Pancreas (tissue), 10 donors: ENCODE measurements around the gene PALM. TPM values are rescaled to one million over a fixed set of nuclear protein-coding genes. Genes with fewer than 3 reads are reported as not detected.

Source experiments
- ATAC-seq, 4 donors: fragments of 200-7000 bp; cut with Tn5 transposase; one replicate each; pipeline versions ENCODE4 v1.8.0 to v1.9.1; 2020; ENCODE audit warnings: mild to moderate bottlenecking in 4 of 4, moderate library complexity in 4 of 4
- DNase-seq, 6 donors: peaks; one replicate each; pipeline ENCODE4 v3.0.0-alpha.2; 2020
- FAIRE-seq: peaks from 2 replicates; lab custom pipeline; 2012; peaks lifted over from hg19 to GRCh38; lab: Jason Lieb, UNC
- H3K27ac ChIP-seq, 4 donors: fragments of 200-600 bp; sonication (generic); 1 replicate in 3 of 4; 2 replicates in 1 of 4; pipeline versions ENCODE4 v1.5.0 to v1.8.0; 2020
- H3K27me3 ChIP-seq, 4 donors: fragments of 200-600 bp; one replicate each; pipeline ENCODE4 v1.8.0; 2021
- H3K36me3 ChIP-seq, 3 donors: fragments of 200-600 bp; sonication (generic) in 1 of 3; one replicate each; pipeline versions ENCODE4 v1.5.0 to v1.8.0; 2020 to 2021
- H3K4me1 ChIP-seq, 3 donors: fragments of 200-600 bp; one replicate each; pipeline ENCODE4 v1.8.0; 2021
- H3K4me3 ChIP-seq, 4 donors: fragments of 200-600 bp; sonication (generic) in 2 of 4; one replicate each; pipeline versions ENCODE4 v1.5.0 to v1.8.0; 2020 to 2021
- H3K9me3 ChIP-seq, 4 donors: fragments of 200-600 bp; one replicate each; pipeline ENCODE4 v1.8.0; 2021
- WGBS, 2 donors: extraction: QIAGEN DNeasy Blood & Tissue Kit; methylation state at CpG; one replicate each; pipeline ENCODE4 v1.1.7; 2013; 5-methylcytosine and 5-hydroxymethylcytosine counted together
- intact Hi-C, 3 donors: fragments of 100-400 bp; cut with DNase I; formaldehyde crosslinking; loops; one replicate each; pipeline versions ENCODE4 v1.11.1 to v1.14.2; 2022
- polyA plus RNA-seq, 2 donors: library from polyadenylated mRNA; stranded (reverse); fragments of 200-250 nt; gene quantifications; one replicate each; pipeline ENCODE4 v1.2.3, GENCODE V29; 2013
- total RNA-seq, 6 donors: library from RNA; stranded (reverse); fragmentation: NEBNext Ultra II Directional in 4 of 6; extraction: Animal tissue kit (Norgen Biotek cat#: 25700) in 4 of 6; gene quantifications; one replicate each; pipeline versions ENCODE4 v1.2.1 to v1.2.4, GENCODE V29; 2021 to 2023
- TF ChIP-seq, protein P1 (sequence below), 4 donors: fragments of 200-600 bp; sonication (generic) in 3 of 4; IDR thresholded peaks; one replicate each; pipeline versions ENCODE4 v1.5.0 to v1.8.0; 2021; ENCODE audit warnings: antibody characterized with exemption in 4 of 4
- donor health status: healthy with polysubstance abuse.
- donor health status: DM: no; HTN: no; CAD: no; lungs with moderate emphysema.
- donor health status: DM: no; HTN: no; CAD: no.
- donor health status: control.
- donor health status: control.
- donor health status: Bipolar disorder and iron deficiency.
- donor health status: DM: yes; HTN: yes; CAD: no.
- donor health status: DM: no; HTN: no; CAD: no.
- donor health status: DM: no; HTN: no; CAD: no.
- donor health status: DM: yes; HTN: yes; CAD: no.

PALM gene
- total and polyA plus RNA-seq, 8 donors = 3.5 to 12.6 (median 6.2) TPM

DNA sequence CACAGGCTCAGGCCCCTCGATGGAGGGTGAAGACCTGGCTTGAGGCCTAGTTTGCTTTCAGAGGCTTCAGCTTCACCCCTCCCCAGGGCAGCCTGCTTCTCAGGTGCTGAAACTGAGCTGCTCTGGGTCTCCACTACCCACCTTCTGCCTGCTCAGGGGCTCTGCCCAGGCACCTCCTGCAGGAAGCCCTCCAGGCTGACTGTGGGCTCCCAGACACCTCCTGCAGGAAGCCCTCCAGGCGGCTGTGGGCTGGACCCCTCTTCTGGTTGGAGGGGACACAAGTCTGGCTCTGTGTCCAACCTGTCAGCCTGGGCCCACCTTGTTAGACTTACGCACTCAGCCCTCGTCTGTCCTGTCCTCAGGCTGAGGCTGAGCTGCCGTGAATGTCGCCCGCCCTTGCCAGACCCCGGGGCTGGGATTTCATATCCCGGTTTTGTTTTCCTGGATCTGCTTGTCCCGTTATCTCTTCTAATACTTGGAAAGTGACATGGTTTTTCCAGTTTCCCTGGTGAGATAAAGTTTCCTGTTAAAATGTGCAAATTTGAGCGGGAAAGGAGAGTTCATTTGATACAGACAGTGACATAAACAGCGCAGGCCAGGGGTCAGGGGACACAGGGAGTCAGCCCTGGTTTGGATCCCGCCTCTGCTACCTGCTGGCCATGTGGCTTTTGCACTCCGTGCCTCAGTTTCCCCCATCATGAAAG, 21.4 kb downstream of the PALM start:
- TF ChIP-seq, protein P1, sequence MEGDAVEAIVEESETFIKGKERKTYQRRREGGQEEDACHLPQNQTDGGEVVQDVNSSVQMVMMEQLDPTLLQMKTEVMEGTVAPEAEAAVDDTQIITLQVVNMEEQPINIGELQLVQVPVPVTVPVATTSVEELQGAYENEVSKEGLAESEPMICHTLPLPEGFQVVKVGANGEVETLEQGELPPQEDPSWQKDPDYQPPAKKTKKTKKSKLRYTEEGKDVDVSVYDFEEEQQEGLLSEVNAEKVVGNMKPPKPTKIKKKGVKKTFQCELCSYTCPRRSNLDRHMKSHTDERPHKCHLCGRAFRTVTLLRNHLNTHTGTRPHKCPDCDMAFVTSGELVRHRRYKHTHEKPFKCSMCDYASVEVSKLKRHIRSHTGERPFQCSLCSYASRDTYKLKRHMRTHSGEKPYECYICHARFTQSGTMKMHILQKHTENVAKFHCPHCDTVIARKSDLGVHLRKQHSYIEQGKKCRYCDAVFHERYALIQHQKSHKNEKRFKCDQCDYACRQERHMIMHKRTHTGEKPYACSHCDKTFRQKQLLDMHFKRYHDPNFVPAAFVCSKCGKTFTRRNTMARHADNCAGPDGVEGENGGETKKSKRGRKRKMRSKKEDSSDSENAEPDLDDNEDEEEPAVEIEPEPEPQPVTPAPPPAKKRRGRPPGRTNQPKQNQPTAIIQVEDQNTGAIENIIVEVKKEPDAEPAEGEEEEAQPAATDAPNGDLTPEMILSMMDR (IDR thresholded peaks at IDR 0.05) = no peak
- intact Hi-C loops = loop anchor here in 2 of 3 donors (5.0 to 10.0 kb wide), 2 partner anchors 63 to 65 kb away; partner anchors contain the start of gene RNF126 (in 1 of the 2)
- H3K4me3 ChIP-seq = no peak overlapping the region
- no peak for DNase-seq
- no peak for ATAC-seq
- WGBS, 2 donors = 45 to 62% methylated on average over 14 of the region's 14 CpGs
- H3K9me3 ChIP-seq = no peaks in the 10 kb centered on the region
- H3K4me1 ChIP-seq = no peaks in the 10 kb centered on the region
- no peaks in the 10 kb centered on the region for H3K36me3 ChIP-seq
- no peaks in the 10 kb centered on the region for H3K27me3 ChIP-seq
- FAIRE-seq = no peak
- H3K27ac ChIP-seq = no peak overlapping the region

DNA sequence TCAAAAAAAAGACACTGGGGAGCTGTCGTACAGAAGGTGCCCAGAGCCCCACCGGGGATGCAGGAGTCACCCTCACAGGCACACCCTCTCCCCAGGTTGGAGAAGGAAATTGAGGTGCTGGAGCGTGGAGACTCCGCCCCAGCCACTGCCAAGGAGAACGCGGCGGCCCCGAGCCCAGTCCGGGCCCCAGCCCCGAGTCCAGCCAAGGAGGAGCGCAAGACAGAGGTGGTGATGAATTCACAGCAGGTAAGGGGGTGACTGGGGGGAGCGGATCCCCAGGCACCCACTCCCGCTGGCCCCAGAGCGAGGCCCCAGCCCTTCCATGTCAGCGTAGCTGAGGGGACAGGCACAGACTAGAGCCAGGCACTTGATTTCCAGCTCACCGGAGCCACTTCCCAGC, 22.3 kb downstream of the PALM start:
- TF ChIP-seq, protein P1 (IDR thresholded peaks at IDR 0.05) = no peak
- no peak for ATAC-seq
- H3K27me3 ChIP-seq = no peaks in the 10 kb centered on the region
- no peaks in the 10 kb centered on the region for H3K9me3 ChIP-seq
- DNase-seq = no peak
- no peak overlapping the region for H3K27ac ChIP-seq
- no peaks in the 10 kb centered on the region for H3K4me1 ChIP-seq
- intact Hi-C loops = loop anchor here in 2 of 3 donors (5.0 to 10.0 kb wide), 2 partner anchors 64 to 66 kb away; partner anchors contain the start of gene RNF126 (in 1 of the 2)
- H3K36me3 ChIP-seq = no peaks in the 10 kb centered on the region
- whole genome bisulfite sequencing, 2 donors = 80 to 94% methylated on average over 16 of the region's 16 CpGs
- no peak overlapping the region for H3K4me3 ChIP-seq
- FAIRE-seq = no peak

DNA sequence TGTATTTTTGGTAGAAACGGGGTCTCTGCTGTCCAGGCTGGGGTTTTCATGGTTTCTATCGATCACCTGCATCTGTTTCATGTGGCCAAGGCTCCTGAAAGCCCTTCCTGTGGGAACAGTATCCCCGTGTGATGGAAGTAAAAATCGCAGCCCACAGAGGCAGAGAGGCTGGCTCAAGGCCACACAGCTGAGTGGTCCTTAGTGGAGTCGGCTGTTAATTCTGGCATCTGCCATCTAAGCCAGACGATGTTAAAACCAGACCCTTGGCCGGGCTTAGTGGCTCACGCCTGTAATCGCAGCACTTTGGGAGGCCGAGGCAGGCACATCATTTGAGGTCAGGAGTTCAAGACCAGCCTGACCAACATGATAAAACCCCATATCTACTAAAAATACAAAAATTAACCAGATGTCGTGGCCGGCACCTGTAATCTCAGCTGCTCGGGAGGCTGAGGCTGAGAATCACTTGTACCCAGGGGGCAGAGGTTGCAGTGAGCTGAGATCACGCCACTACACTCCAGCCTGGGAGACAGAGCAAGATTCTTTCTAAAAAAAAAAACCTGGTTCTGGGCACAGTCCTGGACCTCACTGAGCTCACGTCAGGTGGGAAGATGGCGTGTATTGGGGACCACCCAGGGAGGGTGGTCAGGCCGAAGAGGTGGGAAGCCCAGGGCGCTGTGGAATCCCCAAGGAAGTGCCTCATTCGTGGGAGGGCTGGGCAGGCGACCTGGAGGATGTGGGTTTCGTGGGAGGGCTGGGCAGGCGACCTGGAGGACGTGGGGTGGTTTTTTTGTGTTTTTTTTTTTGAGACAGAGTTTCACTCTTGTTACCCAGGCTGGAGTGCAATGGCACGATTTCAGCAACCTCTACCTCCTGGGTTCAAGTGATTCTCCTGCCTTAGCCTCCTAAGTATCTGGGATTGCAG, 23.7 kb downstream of the PALM start:
- FAIRE-seq (no peak), ATAC-seq (no peak), DNase-seq (no peak)
- Histone ChIP-seq H3K4me1 (no peaks in the 10 kb centered on the region), H3K27ac (no peak overlapping the region), H3K27me3 (no peaks in the 10 kb centered on the region), H3K9me3 (no peaks in the 10 kb centered on the region), H3K4me3 (no peak overlapping the region), H3K36me3 (no peaks in the 10 kb centered on the region)
- 65 to 81% methylated on average over 24 of the region's 24 CpGs for WGBS, 2 donors
- intact Hi-C loops = loop anchor here in 2 of 3 donors (5.0 to 10.0 kb wide), 2 partner anchors 65 to 68 kb away; partner anchors contain the start of gene RNF126 (in 1 of the 2)
- TF ChIP-seq, protein P1 (IDR thresholded peaks at IDR 0.05) = no peak

DNA sequence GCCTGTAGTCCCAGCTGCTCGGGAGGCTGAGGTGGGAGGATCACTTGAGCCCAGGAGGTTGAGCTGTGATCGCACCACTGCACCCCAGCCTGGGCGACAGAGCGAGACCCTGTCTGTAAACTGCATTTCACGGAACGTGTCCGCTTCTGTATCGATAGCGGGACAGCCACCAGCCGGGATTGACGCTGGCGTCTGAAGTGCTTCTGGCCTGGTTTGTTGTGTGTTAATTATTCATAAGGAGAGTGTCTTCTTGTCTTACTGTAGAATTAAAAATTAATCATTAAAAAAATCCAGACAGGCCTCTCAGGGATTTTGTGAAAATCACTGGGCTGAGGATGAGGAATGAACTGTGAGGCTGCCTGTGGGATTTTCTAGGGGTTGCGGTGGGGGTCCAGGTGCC, 26.0 kb downstream of the PALM start:
- TF ChIP-seq, protein P1 (IDR thresholded peaks at IDR 0.05) = no peak
- Histone ChIP-seq H3K36me3 (no peaks in the 10 kb centered on the region), H3K4me1 (no peaks in the 10 kb centered on the region), H3K27ac (no peak overlapping the region), H3K9me3 (no peaks in the 10 kb centered on the region), H3K4me3 (no peak overlapping the region), H3K27me3 (no peaks in the 10 kb centered on the region)
- WGBS, 2 donors = 57 to 61% methylated on average over 13 of the region's 13 CpGs
- FAIRE-seq (no peak), ATAC-seq (no peak), DNase-seq (no peak)
- intact Hi-C loops = loop anchor here in 2 of 3 donors (5.0 to 10.0 kb wide), 2 partner anchors 67 to 70 kb away; partner anchors contain the start of gene RNF126 (in 1 of the 2)
